HEK293 (cell line): ENCODE results near the gene KCNK6.

Experiments
- CTCF ChIA-PET: fragments of 350-600 bp; formaldehyde crosslinking; extraction: SDS; loops from one replicate; lab custom pipeline; 2021; ENCODE audit warnings: antibody characterized with exemption; lab: Yijun Ruan, JAX
- POLR2A ChIA-PET: fragments of 300-600 bp; formaldehyde crosslinking; extraction: SDS; loops from one replicate; lab custom pipeline; 2020; ENCODE audit warnings: antibody characterized with exemption, inconsistent platforms; lab: Yijun Ruan, JAX
- H3K27ac ChIP-seq: fragments of 200-500 bp; sonication (Bioruptor generic); 2 replicates; pipeline ENCODE4 v1.5.1; 2014; ENCODE audit warnings: low read depth, low read length, control low read depth, inconsistent platforms; ENCODE audit errors: extremely low read depth
- H3K36me3 ChIP-seq, 2 experiments: fragments of 200-500 bp in 1 of 2; sonication (Bioruptor generic) in 1 of 2; 1 replicate in 1 of 2; 2 replicates in 1 of 2; pipeline ENCODE4 v1.5.1; 2014 to 2017; ENCODE audit warnings: inconsistent platforms in 2 of 2, low read length in 2 of 2; ENCODE audit not compliant: control insufficient read depth in 2 of 2, insufficient read depth in 1 of 2
- H3K4me1 ChIP-seq: fragments of 200-500 bp; sonication (Bioruptor generic); 2 replicates; pipeline ENCODE4 v1.5.1; 2014; ENCODE audit warnings: mild to moderate bottlenecking, low read length, inconsistent platforms; ENCODE audit not compliant: control insufficient read depth, insufficient read depth
- H3K4me3 ChIP-seq: 2 replicates; pipeline ENCODE4 v1.5.1; 2011; ENCODE audit warnings: low read depth, mild to moderate bottlenecking, control low read depth, low read length, moderate library complexity
- H3K9me3 ChIP-seq: fragments of 200-500 bp; sonication (Bioruptor generic); 2 replicates; pipeline ENCODE4 v1.5.1; 2014; ENCODE audit warnings: low read depth, low read length, inconsistent platforms; ENCODE audit not compliant: control insufficient read depth, insufficient read depth
- IKZF3 ChIP-seq: fragments of 450-650 bp; IDR thresholded peaks from 2 replicates; pipeline ENCODE4 v1.5.0; 2018; ENCODE audit warnings: missing biosample characterization, mild to moderate bottlenecking, missing genetic modification characterization, moderate library complexity
- KLF1 ChIP-seq: fragments of 450-650 bp; formaldehyde crosslinking; IDR thresholded peaks from 2 replicates; pipeline ENCODE4 v1.5.1; 2016; ENCODE audit warnings: missing biosample characterization, missing genetic modification characterization
- KLF7 ChIP-seq: fragments of 450-650 bp; formaldehyde crosslinking; IDR thresholded peaks from 2 replicates; pipeline ENCODE4 v1.5.1; 2016; ENCODE audit warnings: missing biosample characterization, missing genetic modification characterization, borderline replicate concordance
- SCRT2 ChIP-seq: fragments of 450-650 bp; formaldehyde crosslinking; IDR thresholded peaks from 2 replicates; pipeline ENCODE4 v1.5.1; 2016; ENCODE audit warnings: missing biosample characterization, missing genetic modification characterization
- ZBTB10 ChIP-seq: fragments of 450-650 bp; formaldehyde crosslinking; IDR thresholded peaks from 2 replicates; pipeline ENCODE4 v1.5.1; 2016; ENCODE audit warnings: missing biosample characterization, missing genetic modification characterization
- ZFP37 ChIP-seq: fragments of 450-650 bp; formaldehyde crosslinking; IDR thresholded peaks from 2 replicates; pipeline ENCODE4 v1.5.1; 2016; ENCODE audit warnings: missing biosample characterization, missing genetic modification characterization
- ZIC2 ChIP-seq: fragments of 450-650 bp; formaldehyde crosslinking; IDR thresholded peaks from 2 replicates; pipeline ENCODE4 v1.5.1; 2016; ENCODE audit warnings: missing biosample characterization, missing genetic modification characterization
- ZNF10 ChIP-seq: fragments of 450-650 bp; formaldehyde crosslinking; IDR thresholded peaks from 2 replicates; pipeline ENCODE4 v1.5.1; 2017; ENCODE audit warnings: missing biosample characterization, missing genetic modification characterization
- ZNF18 ChIP-seq: fragments of 450-650 bp; formaldehyde crosslinking; IDR thresholded peaks from 2 replicates; pipeline ENCODE4 v1.5.1; 2016; ENCODE audit warnings: missing biosample characterization, missing genetic modification characterization
- ZNF23 ChIP-seq: fragments of 450-650 bp; formaldehyde crosslinking; IDR thresholded peaks from 2 replicates; pipeline ENCODE4 v1.5.1; 2016; ENCODE audit warnings: missing biosample characterization, missing genetic modification characterization, borderline replicate concordance
- ZNF324 ChIP-seq: fragments of 450-650 bp; formaldehyde crosslinking; IDR thresholded peaks from 2 replicates; pipeline ENCODE4 v1.5.1; 2016; ENCODE audit warnings: missing biosample characterization, missing genetic modification characterization
- ZNF362 ChIP-seq: fragments of 450-650 bp; formaldehyde crosslinking; IDR thresholded peaks from 2 replicates; pipeline ENCODE4 v1.5.1; 2016; ENCODE audit warnings: missing biosample characterization, missing genetic modification characterization
- ZNF449 ChIP-seq: fragments of 450-650 bp; formaldehyde crosslinking; IDR thresholded peaks from 2 replicates; pipeline ENCODE4 v1.5.1; 2017; ENCODE audit warnings: missing biosample characterization, mild to moderate bottlenecking, missing genetic modification characterization, moderate library complexity
- ZNF660 ChIP-seq: fragments of 450-650 bp; IDR thresholded peaks from 2 replicates; pipeline ENCODE4 v1.5.1; 2018; ENCODE audit warnings: missing biosample characterization, mild to moderate bottlenecking, missing genetic modification characterization
- ZXDB ChIP-seq: fragments of 450-650 bp; formaldehyde crosslinking; IDR thresholded peaks from 2 replicates; pipeline ENCODE4 v1.5.1; 2016; ENCODE audit warnings: missing biosample characterization, missing genetic modification characterization

KCNK6 gene

GRCh38 chr19:38370299-38370698, 50.7 kb downstream of the KCNK6 start:
- peaks cover 7% of the 10 kb centered on the region for H3K4me1 ChIP-seq
- H3K27ac ChIP-seq = no peak overlapping the region
- H3K36me3 ChIP-seq = no peaks in the 10 kb centered on the region
- TF ChIP-seq ZNF23 (tag by site-specific recombination) (no peak), ZIC2 (tag by site-specific recombination) (peak; percentile 36; the same call in 1 of the 2 replicates)
- no peak overlapping the region for H3K4me3 ChIP-seq
- H3K9me3 ChIP-seq = no peaks in the 10 kb centered on the region
- POLR2A ChIA-PET = interaction anchor here (1.5 kb wide), 1 partner anchor 17 kb away, joined by 3 read pairs; the partner anchor contains the start of gene GGN
- CTCF ChIA-PET = interaction anchor here (0.8 to 1.8 kb wide), 3 partner anchors 34 to 228 kb away, joined by 3 to 8 read pairs (median 5); no protein-coding TSS in a partner anchor

GRCh38 chr19:38371081-38371480, 51.4 kb downstream of the KCNK6 start:
- Histone ChIP-seq H3K4me3 (no peak overlapping the region), H3K27ac (no peak overlapping the region), H3K36me3 (peaks cover 2 to 3% of the 10 kb centered on the region in 2 experiments; a peak in 2 of 3 replicates), H3K4me1 (peaks cover 15% of the 10 kb centered on the region), H3K9me3 (no peaks in the 10 kb centered on the region)
- CTCF ChIA-PET = interaction anchor here (0.6 to 1.8 kb wide), 4 partner anchors 35 to 392 kb away, joined by 3 to 8 read pairs (median 4); no protein-coding TSS in a partner anchor
- POLR2A ChIA-PET = interaction anchor here (1.5 kb wide), 1 partner anchor 17 kb away, joined by 3 read pairs; the partner anchor contains the start of gene GGN
- TF ChIP-seq KLF1 (tag by site-specific recombination) = no peak
- TF ChIP-seq ZNF449 (tag by site-specific recombination) = no peak
- TF ChIP-seq KLF7 (tag by site-specific recombination) = no peak
- no peak for TF ChIP-seq IKZF3
- TF ChIP-seq ZBTB10 (tag by site-specific recombination) = no peak
- TF ChIP-seq ZNF324 (tag by site-specific recombination) = no peak
- no peak for TF ChIP-seq ZXDB (tag by site-specific recombination)
- 0 out of 2 replicates have a peak, but pooled peaks have one; percentile 10 for TF ChIP-seq SCRT2 (tag by site-specific recombination)

- ChIA-PET POLR2A (interaction anchor here (0.6 to 3.7 kb wide), 51 partner anchors 8 to 1062 kb away, joined by 3 to 223 read pairs (median 5); partner anchors contain the start of genes ACTN4, CATSPERG, EIF3K and FAM98C), CTCF (interaction anchor here (0.6 to 4.0 kb wide), 21 partner anchors 11 to 865 kb away, joined by 3 to 37 read pairs (median 4); partner anchors contain the start of genes CATSPERG, FAM98C, GGN and SIPA1L3)
- Histone ChIP-seq H3K27ac (peak overlapping the region; percentile 93), H3K4me1 (peaks cover 20% of the 10 kb centered on the region), H3K4me3 (peak overlapping the region; percentile 31), H3K9me3 (no peaks in the 10 kb centered on the region), H3K36me3 (peaks cover 24 to 31% of the 10 kb centered on the region in 2 experiments; a peak in 2 of 3 replicates)
- TF ChIP-seq ZFP37 (tag by site-specific recombination) (no peak; the same call in 1 of the 2 replicates), ZNF10 (0 out of 2 replicates have a peak, but pooled peaks have one; percentile 24), ZNF660 (tag by site-specific recombination) (no peak), ZNF362 (tag by site-specific recombination) (peak; percentile 89), ZNF18 (peak; percentile 19; the same call in 1 of the 2 replicates)
These were observed 54.3 kb downstream of the KCNK6 start for GRCh38 chr19:38373907-38374331.
